Left colon (tissue), 2 donors: Measurements from ENCODE around the gene PRMT6. TPM values are rescaled to one million over a fixed set of nuclear protein-coding genes. Genes with fewer than 3 reads are reported as not detected.
A peak's percentile ranks its signal among the peaks of the same experiment; 100 is the strongest.
"Not testable (repeated sequence)": the region's sequence is repeated elsewhere in the genome, so short reads cannot be mapped to it uniquely, and the experiment has no call there.

Experiments used
- ATAC-seq: fragments of 200-7000 bp; cut with Tn5 transposase; one replicate; pipeline ENCODE4 v1.9.1; 2020; ENCODE audit warnings: mild to moderate bottlenecking, moderate library complexity
- DNase-seq, 2 donors: peaks; one replicate each; pipeline ENCODE4 v3.0.0-alpha.2; 2020
- intact Hi-C, 2 donors: fragments of 100-400 bp; cut with DNase I in 1 of 2; cut with micrococcal nuclease in 1 of 2; formaldehyde crosslinking; loops; one replicate each; pipeline versions ENCODE4 v1.11.2 to v1.14.0; 2022; cut with DNase I, micrococcal nuclease
- long read RNA-seq: library from polyadenylated mRNA; unstranded; transcript quantifications from one replicate; pipeline ENCODE4 v2.0.0, GENCODE V29; 2021
- total RNA-seq, 2 donors: library from RNA; stranded (reverse); fragmentation: NEBNext Ultra II Directional; extraction: Animal tissue kit (Norgen Biotek cat#: 25700); gene quantifications; one replicate each; pipeline ENCODE4 v1.2.1, GENCODE V29; 2021
- donor health status: DM: no; HTN: no; CAD: no.
- donor health status: DM: yes; HTN: yes; CAD: no.

PRMT6 gene
- total RNA-seq, result 10 to 100 TPM in 1 of 2 donors, 1 to 10 TPM in 1; 8.9 to 13.4 TPM
- long read RNA-seq, transcript PRMT6-201 (1 exons, 2,616 nt), result major isoform, 51 of 51 reads
- long read RNA-seq, partial matches to known transcripts, result 0 of 51 reads
- long read RNA-seq, other reads (novel, unspliced or antisense), result 0 of 51 reads

GRCh38 chr1:107056426-107057196, at the start of gene PRMT6:
PRMT6 (plus strand) TSS chr1:107056674; CDS start chr1:107056716, 42 bp downstream.
- peak; percentile 72 to 87 for DNase-seq
- ATAC-seq, result peak; percentile 92
- intact Hi-C loops, result no loop called here

GRCh38 chr1:107009281-107009680, 47.2 kb upstream of the PRMT6 start:
- ATAC-seq (no peak), DNase-seq (no peak)
- intact Hi-C loops, result no loop called here

GRCh38 chr1:107010582-107010981, 45.9 kb upstream of the PRMT6 start:
- no peak for ATAC-seq
- intact Hi-C loops, result no loop called here
- DNase-seq, result no peak

- DNase-seq (no peak), ATAC-seq (no peak)
- intact Hi-C loops, result no loop called here
Measured at GRCh38 chr1:107016376-107016978, 40.0 kb upstream of the PRMT6 start.

GRCh38 chr1:107018445-107018844, 38.0 kb upstream of the PRMT6 start:
- intact Hi-C loops, result no loop called here
- DNase-seq (no peak), ATAC-seq (no peak)

- ATAC-seq (no peak), DNase-seq (no peak)
- intact Hi-C loops, result no loop called here
Measured at GRCh38 chr1:107019166-107019565, 37.3 kb upstream of the PRMT6 start.

- intact Hi-C loops, ATAC-seq, DNase-seq: not testable (repeated sequence)
Measured at GRCh38 chr1:107038874-107039273, 17.6 kb upstream of the PRMT6 start.

- intact Hi-C loops, DNase-seq, ATAC-seq: not testable (repeated sequence)
Measured at GRCh38 chr1:107044310-107045220, 11.9 kb upstream of the PRMT6 start.

- no peak for ATAC-seq
Measured at GRCh38 chr1:107047602-107048001, 8.9 kb upstream of the PRMT6 start.

GRCh38 chr1:107048241-107048640, 8.2 kb upstream of the PRMT6 start:
- no peak for ATAC-seq
- no peak for DNase-seq
- intact Hi-C loops, result no loop called here

More at GRCh38 chr1:107047602-107048001, 8.9 kb upstream of the PRMT6 start:
- intact Hi-C loops, result no loop called here
- DNase-seq, result no peak

- no peak for DNase-seq
- no peak for ATAC-seq
- intact Hi-C loops, result no loop called here
Measured at GRCh38 chr1:107051266-107051665, 5.2 kb upstream of the PRMT6 start.

GRCh38 chr1:107055919-107056425, 502 bp upstream of the PRMT6 start:
- intact Hi-C loops, ATAC-seq: not testable (repeated sequence)
- DNase-seq, result peak in 1 of 2 donors; percentile 12

- ATAC-seq, result peak; percentile 84
- DNase-seq, result peak; percentile 49 to 78
- intact Hi-C loops, result no loop called here
Measured at GRCh38 chr1:107057197-107058133, 991 bp downstream of the PRMT6 start.

GRCh38 chr1:107058245-107059032, 2.0 kb downstream of the PRMT6 start:
- no peak for DNase-seq
- intact Hi-C loops, result no loop called here
- peak; percentile 44 for ATAC-seq

GRCh38 chr1:107061886-107062285, 5.4 kb downstream of the PRMT6 start:
- no peak for DNase-seq
- intact Hi-C loops, result no loop called here
- no peak for ATAC-seq

GRCh38 chr1:107073493-107073892, 17.0 kb downstream of the PRMT6 start:
- no peak for DNase-seq
- ATAC-seq, result no peak
- intact Hi-C loops, result no loop called here

- DNase-seq, result no peak
- no peak for ATAC-seq
- intact Hi-C loops, result no loop called here
Measured at GRCh38 chr1:107076841-107077240, 20.4 kb downstream of the PRMT6 start.
